ENCODE results near the gene DHRSX.

GRCh38 chrX:2485789-2486345 lies 14.9 kb downstream of the DHRSX start:
- no peak for TF ChIP-seq EZH2 (IDR thresholded peaks at IDR 0.05; ENCODE audit: borderline replicate concordance)
- TF ChIP-seq CTCF (IDR thresholded peaks at IDR 0.05; ENCODE audit: poor library complexity), result no peak
